ENCODE results near the gene MSI2.
"Not testable (repeated sequence)": the region's sequence is repeated elsewhere in the genome, so short reads cannot be mapped to it uniquely, and the experiment has no call there.

MSI2 gene

GRCh38 chr17:57482657-57483056 is 226.3 kb downstream of the MSI2 start:
- DNase-seq (ENCODE audit: low read depth in 3 of 3) = no peak

GRCh38 chr17:57484081-57484666 is 227.9 kb downstream of the MSI2 start:
- no peak for DNase-seq (ENCODE audit: low read depth in 3 of 3)

- DNase-seq (ENCODE audit: low read depth in 3 of 3) = no peak
These were observed 228.7 kb downstream of the MSI2 start for GRCh38 chr17:57484826-57485565.

- DNase-seq (ENCODE audit: low read depth in 3 of 3) = no peak
These were observed 229.2 kb downstream of the MSI2 start for GRCh38 chr17:57485566-57485865.

- DNase-seq (ENCODE audit: low read depth in 3 of 3) = no peak
These were observed 229.9 kb downstream of the MSI2 start for GRCh38 chr17:57485916-57486881.

- DNase-seq (ENCODE audit: low read depth in 3 of 3) = no peak
These were observed 230.6 kb downstream of the MSI2 start for GRCh38 chr17:57486882-57487301.

GRCh38 chr17:57487573-57487972 is 231.2 kb downstream of the MSI2 start:
- no peak for DNase-seq (ENCODE audit: low read depth in 3 of 3)

GRCh38 chr17:57488856-57489255 is 232.5 kb downstream of the MSI2 start:
- DNase-seq (ENCODE audit: low read depth in 3 of 3) = no peak

GRCh38 chr17:57489321-57489720 is 233.0 kb downstream of the MSI2 start:
- no peak for DNase-seq (ENCODE audit: low read depth in 3 of 3)

- DNase-seq (ENCODE audit: low read depth in 3 of 3) = no peak
These were observed 234.0 kb downstream of the MSI2 start for GRCh38 chr17:57490111-57490845.

- no peak for DNase-seq (ENCODE audit: low read depth in 3 of 3)
These were observed 234.6 kb downstream of the MSI2 start for GRCh38 chr17:57490890-57491289.

- no peak for DNase-seq (ENCODE audit: low read depth in 3 of 3)
These were observed 236.8 kb downstream of the MSI2 start for GRCh38 chr17:57493171-57493570.

- DNase-seq (ENCODE audit: low read depth in 3 of 3) = no peak
These were observed 237.3 kb downstream of the MSI2 start for GRCh38 chr17:57493625-57494024.

GRCh38 chr17:57494443-57494842 is 238.1 kb downstream of the MSI2 start:
- no peak for DNase-seq (ENCODE audit: low read depth in 3 of 3)

- no peak for DNase-seq (ENCODE audit: low read depth in 3 of 3)
These were observed 239.4 kb downstream of the MSI2 start for GRCh38 chr17:57495771-57496170.

GRCh38 chr17:57496382-57496781 is 240.1 kb downstream of the MSI2 start:
- DNase-seq (ENCODE audit: low read depth in 3 of 3) = no peak

- DNase-seq (ENCODE audit: low read depth in 3 of 3) = no peak
These were observed 242.1 kb downstream of the MSI2 start for GRCh38 chr17:57498443-57498842.

- not testable (repeated sequence) for DNase-seq (ENCODE audit: low read depth in 3 of 3)
These were observed 242.9 kb downstream of the MSI2 start for GRCh38 chr17:57499221-57499620.

- DNase-seq (ENCODE audit: low read depth in 3 of 3) = no peak
These were observed 243.3 kb downstream of the MSI2 start for GRCh38 chr17:57499648-57500049.

GRCh38 chr17:57501016-57501415 is 244.7 kb downstream of the MSI2 start:
- DNase-seq (ENCODE audit: low read depth in 3 of 3) = no peak

GRCh38 chr17:57502022-57502421 is 245.7 kb downstream of the MSI2 start:
- DNase-seq (ENCODE audit: low read depth in 3 of 3) = no peak

- DNase-seq (ENCODE audit: low read depth in 3 of 3) = no peak
These were observed 246.5 kb downstream of the MSI2 start for GRCh38 chr17:57502811-57503241.
